Endodermal cell (in vitro differentiated cells): ENCODE data around the gene G6PD. TPM values are rescaled to one million over a fixed set of nuclear protein-coding genes. Genes with fewer than 3 reads are reported as not detected.
A peak's percentile ranks its signal among the peaks of the same experiment; 100 is the strongest.

ENCODE experiments used
- DNase-seq: peaks from one replicate; pipeline ENCODE4 v3.0.0-alpha.2; 2017
- H3K27ac ChIP-seq: 2 replicates; pipeline ENCODE4 v1.5.1; 2013; ENCODE audit warnings: mild to moderate bottlenecking, low read depth, low read length, moderate library complexity
- H3K27me3 ChIP-seq: 2 replicates; pipeline ENCODE4 v1.6.1; 2013; ENCODE audit warnings: mild to moderate bottlenecking, low read length, moderate library complexity; ENCODE audit not compliant: insufficient read depth, control insufficient read depth, poor library complexity, severe bottlenecking
- H3K36me3 ChIP-seq: 2 replicates; pipeline ENCODE4 v1.7.0; 2013; ENCODE audit warnings: mild to moderate bottlenecking, low read length, moderate library complexity; ENCODE audit not compliant: control insufficient read depth, insufficient read depth
- H3K4me1 ChIP-seq: one replicate; pipeline ENCODE4 v1.7.0; 2013; ENCODE audit warnings: low read length; ENCODE audit not compliant: control insufficient read depth, insufficient read depth
- H3K4me3 ChIP-seq: 2 replicates; pipeline ENCODE4 v1.5.1; 2013; ENCODE audit warnings: mild to moderate bottlenecking, low read length, moderate library complexity
- H3K9ac ChIP-seq: 2 replicates; pipeline ENCODE4 v1.6.1; 2013; ENCODE audit warnings: mild to moderate bottlenecking, low read length, moderate library complexity; ENCODE audit not compliant: poor library complexity, severe bottlenecking; ENCODE audit errors: extremely low read depth
- H3K9me3 ChIP-seq: 2 replicates; pipeline ENCODE4 v1.6.1; 2013; ENCODE audit warnings: mild to moderate bottlenecking, low read length, moderate library complexity; ENCODE audit not compliant: control insufficient read depth
- H3K27ac Mint-ChIP-seq: 2 replicates; pipeline ENCODE4 v1.8.0; 2020; ENCODE audit warnings: mixed read lengths
- H3K27me3 Mint-ChIP-seq: 2 replicates; pipeline ENCODE4 v1.8.0; 2021; ENCODE audit warnings: mild to moderate bottlenecking, mixed read lengths; ENCODE audit not compliant: insufficient read depth
- H3K36me3 Mint-ChIP-seq: 2 replicates; pipeline ENCODE4 v1.8.0; 2020; ENCODE audit warnings: low read depth, mixed read lengths
- H3K4me1 Mint-ChIP-seq: 2 replicates; pipeline ENCODE4 v1.8.0; 2020; ENCODE audit warnings: mixed read lengths
- H3K4me3 Mint-ChIP-seq: 2 replicates; pipeline ENCODE4 v1.8.0; 2020; ENCODE audit warnings: mild to moderate bottlenecking, moderate library complexity, mixed read lengths
- H3K9me3 Mint-ChIP-seq: 2 replicates; pipeline ENCODE4 v1.8.0; 2020; ENCODE audit warnings: mild to moderate bottlenecking, mixed read lengths
- WGBS, 2 experiments: methylation state at CpG; one replicate each; pipeline versions ENCODE4 v1.1.5 to v1.1.7; 2013; ENCODE audit warnings: missing lambda C conversion rate in 2 of 2, mixed read lengths in 1 of 2; ENCODE audit not compliant: insufficient coverage in 1 of 2, insufficient read length in 1 of 2; 5-methylcytosine and 5-hydroxymethylcytosine counted together
- total RNA-seq, 2 donors: library from RNA; stranded (reverse); fragmentation: NEBNext Ultra II Directional in 1 of 2; extraction: Animal tissue kit (Norgen Biotek cat#: 25700) in 1 of 2; gene quantifications; 2 replicates in 1 of 2; 3 replicates in 1 of 2; pipeline ENCODE4 v1.2.1, GENCODE V29; 2021
- TF ChIP-seq, protein P1 (sequence below): fragments of 200-600 bp; sonication (generic); conservative IDR thresholded peaks from 2 replicates; pipeline ENCODE4 v1.5.0; 2021; ENCODE audit warnings: antibody characterized with exemption, mild to moderate bottlenecking

Gene G6PD
- total RNA-seq, 2 donors from 2014 or later = 71.7 to 81.4 TPM

DNA sequence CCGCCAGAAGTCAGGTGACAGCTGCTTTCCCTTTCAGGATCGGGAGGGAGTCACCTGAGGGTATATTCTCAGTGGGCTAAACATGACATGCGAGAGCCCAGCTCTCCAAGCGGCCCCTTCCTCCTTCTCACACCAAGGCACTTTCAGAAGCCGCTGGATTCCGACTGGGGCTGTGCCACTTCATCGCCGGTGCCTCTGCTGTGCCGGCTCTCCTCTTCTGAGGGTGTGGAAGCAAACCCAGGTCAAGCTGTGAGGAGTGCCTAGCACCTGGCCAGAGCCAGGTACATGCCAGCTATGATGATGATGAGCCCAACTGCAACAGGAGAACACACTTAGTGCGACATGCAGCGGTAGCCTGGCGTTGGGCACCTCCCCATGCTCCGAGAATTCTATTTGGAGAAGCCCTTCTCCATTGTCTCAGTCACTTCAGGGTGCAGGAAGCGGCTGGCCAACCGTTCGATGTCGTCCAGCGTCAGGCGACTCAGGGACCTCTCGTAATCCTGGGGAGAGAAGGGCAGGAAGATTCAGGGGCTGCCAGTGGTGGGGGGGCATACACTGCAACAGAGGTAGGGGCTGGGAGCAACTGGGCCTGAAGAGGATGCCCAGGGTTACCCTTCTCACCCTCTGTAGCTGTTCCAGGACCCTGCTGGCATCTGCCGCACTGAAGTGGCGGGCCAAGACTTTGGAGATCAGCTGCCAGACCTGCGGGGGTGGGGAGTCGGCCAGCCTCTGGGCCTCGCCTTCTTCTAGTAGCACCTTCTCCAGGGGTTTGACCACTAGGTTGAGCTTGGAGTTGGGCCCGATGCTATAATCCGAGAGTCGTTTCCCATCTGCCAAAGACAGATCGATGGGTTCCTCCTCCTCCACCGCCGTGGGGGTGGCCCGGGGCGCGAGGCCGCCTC, 61.2 kb downstream of the G6PD start:
- TF ChIP-seq, protein P1, sequence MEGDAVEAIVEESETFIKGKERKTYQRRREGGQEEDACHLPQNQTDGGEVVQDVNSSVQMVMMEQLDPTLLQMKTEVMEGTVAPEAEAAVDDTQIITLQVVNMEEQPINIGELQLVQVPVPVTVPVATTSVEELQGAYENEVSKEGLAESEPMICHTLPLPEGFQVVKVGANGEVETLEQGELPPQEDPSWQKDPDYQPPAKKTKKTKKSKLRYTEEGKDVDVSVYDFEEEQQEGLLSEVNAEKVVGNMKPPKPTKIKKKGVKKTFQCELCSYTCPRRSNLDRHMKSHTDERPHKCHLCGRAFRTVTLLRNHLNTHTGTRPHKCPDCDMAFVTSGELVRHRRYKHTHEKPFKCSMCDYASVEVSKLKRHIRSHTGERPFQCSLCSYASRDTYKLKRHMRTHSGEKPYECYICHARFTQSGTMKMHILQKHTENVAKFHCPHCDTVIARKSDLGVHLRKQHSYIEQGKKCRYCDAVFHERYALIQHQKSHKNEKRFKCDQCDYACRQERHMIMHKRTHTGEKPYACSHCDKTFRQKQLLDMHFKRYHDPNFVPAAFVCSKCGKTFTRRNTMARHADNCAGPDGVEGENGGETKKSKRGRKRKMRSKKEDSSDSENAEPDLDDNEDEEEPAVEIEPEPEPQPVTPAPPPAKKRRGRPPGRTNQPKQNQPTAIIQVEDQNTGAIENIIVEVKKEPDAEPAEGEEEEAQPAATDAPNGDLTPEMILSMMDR = no peak
- H3K36me3 ChIP-seq = peaks cover 4% of the 10 kb centered on the region
- no peaks in the 10 kb centered on the region for H3K4me1 Mint-ChIP-seq
- peaks cover 6% of the 10 kb centered on the region for H3K36me3 Mint-ChIP-seq
- no peak overlapping the region for H3K27ac Mint-ChIP-seq
- H3K9me3 Mint-ChIP-seq = peaks cover 74% of the 10 kb centered on the region
- H3K27ac ChIP-seq = no peak overlapping the region
- H3K4me3 ChIP-seq = peak overlapping the region; percentile 72
- no peaks in the 10 kb centered on the region for H3K27me3 ChIP-seq
- WGBS, 2 experiments = 62% methylated on average over 34 of the region's 35 CpGs; no CpG with 5 or more reads in 1 of the 2 experiments
- H3K9ac ChIP-seq = no peak overlapping the region
- no peaks in the 10 kb centered on the region for H3K4me1 ChIP-seq
- H3K4me3 Mint-ChIP-seq = peak overlapping the region; percentile 61
- DNase-seq = peak; percentile 54
- H3K27me3 Mint-ChIP-seq = no peaks in the 10 kb centered on the region
- no peaks in the 10 kb centered on the region for H3K9me3 ChIP-seq

DNA sequence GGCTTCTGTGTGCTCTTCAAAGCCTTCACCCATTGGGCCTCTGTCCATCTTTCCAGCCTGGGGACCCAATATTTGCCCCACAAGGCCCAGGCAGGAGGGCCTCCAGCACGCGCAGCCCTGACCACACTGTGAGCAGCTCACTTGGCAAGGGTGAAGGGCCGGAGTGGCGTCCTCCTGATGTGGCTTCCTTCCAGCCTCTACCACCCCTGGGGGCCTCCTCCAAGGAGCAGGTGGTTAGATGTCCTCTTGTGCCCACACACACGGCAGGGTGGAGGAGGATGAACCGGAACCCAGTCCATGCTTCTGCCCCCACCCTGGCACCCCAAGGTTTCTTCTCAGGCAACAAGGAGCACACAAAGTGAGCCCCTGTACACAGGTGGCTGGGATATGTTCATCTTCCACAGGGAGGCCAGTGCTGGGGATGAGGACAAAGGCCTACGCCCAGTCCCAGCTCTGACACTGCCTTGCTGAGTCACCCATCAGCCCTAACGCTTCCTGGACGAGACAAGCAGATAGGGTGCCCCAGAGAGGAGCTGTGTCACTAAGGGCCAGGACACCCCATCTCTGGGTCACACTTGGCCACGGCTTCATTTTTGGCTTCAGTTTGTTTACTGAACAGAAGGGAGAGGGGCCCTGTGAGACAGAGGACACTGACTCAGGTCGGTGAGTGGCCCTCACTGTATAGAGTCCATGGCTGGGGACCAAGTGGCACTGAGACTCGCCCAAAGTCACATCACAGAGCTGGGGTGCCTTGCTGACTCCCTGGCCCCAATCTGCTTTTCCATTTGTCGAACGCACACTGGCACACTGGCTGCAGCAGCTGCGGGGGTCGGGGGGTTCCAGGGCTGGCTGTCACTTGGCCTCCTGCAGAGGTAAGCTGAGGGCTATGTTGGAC, 62.1 kb downstream of the G6PD start:
- Mint-ChIP-seq H3K9me3 (peaks cover 75% of the 10 kb centered on the region), H3K4me3 (no peak overlapping the region), H3K36me3 (peaks cover 6% of the 10 kb centered on the region), H3K27me3 (no peaks in the 10 kb centered on the region), H3K27ac (no peak overlapping the region), H3K4me1 (no peaks in the 10 kb centered on the region)
- no peak overlapping the region for H3K4me3 ChIP-seq
- TF ChIP-seq, protein P1 = no peak
- no peaks in the 10 kb centered on the region for H3K4me1 ChIP-seq
- WGBS, 2 experiments = 92 to 95% methylated on average over 4 to 16 of the region's 16 CpGs
- no peaks in the 10 kb centered on the region for H3K9me3 ChIP-seq
- no peak overlapping the region for H3K9ac ChIP-seq
- no peaks in the 10 kb centered on the region for H3K27me3 ChIP-seq
- DNase-seq = no peak
- no peak overlapping the region for H3K27ac ChIP-seq
- H3K36me3 ChIP-seq = peaks cover 4% of the 10 kb centered on the region

DNA sequence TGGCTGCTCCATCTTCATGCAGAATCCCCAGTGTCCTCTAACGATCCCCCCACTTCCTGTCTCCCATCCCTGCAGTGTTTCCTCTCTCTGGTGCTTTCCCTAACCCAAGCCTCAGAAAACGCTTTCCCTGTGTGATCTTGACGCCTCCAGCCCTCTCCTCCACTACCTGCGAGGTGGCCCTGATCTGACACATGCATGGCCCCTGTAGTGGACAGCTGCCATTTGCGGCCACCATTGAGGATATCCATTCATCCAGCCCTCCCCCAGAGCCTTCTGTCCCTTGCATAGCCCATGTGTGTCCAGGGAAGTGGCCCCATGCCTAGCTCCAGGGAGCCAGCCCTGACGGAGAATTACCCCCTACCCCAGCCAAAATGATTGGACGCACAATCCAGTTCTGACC, 63.3 kb downstream of the G6PD start:
- H3K4me1 Mint-ChIP-seq = no peaks in the 10 kb centered on the region
- peaks cover 69% of the 10 kb centered on the region for H3K9me3 Mint-ChIP-seq
- Histone ChIP-seq H3K27ac (no peak overlapping the region), H3K27me3 (no peaks in the 10 kb centered on the region), H3K36me3 (peaks cover 4% of the 10 kb centered on the region), H3K4me1 (no peaks in the 10 kb centered on the region), H3K9me3 (no peaks in the 10 kb centered on the region), H3K9ac (no peak overlapping the region), H3K4me3 (no peak overlapping the region)
- peaks cover 6% of the 10 kb centered on the region for H3K36me3 Mint-ChIP-seq
- TF ChIP-seq, protein P1 = no peak
- no peaks in the 10 kb centered on the region for H3K27me3 Mint-ChIP-seq
- WGBS, 2 experiments = 88 to 96% methylated on average over 3 to 7 of the region's 7 CpGs
- no peak overlapping the region for H3K27ac Mint-ChIP-seq
- DNase-seq = no peak
- H3K4me3 Mint-ChIP-seq = no peak overlapping the region
